Gastroesophageal sphincter (tissue), 3 donors: ENCODE results near the gene B3GNT8.

Experiments
- CTCF ChIP-seq, 4 experiments: fragments of 200-600 bp in 2 of 4; fragments of 450-650 bp in 2 of 4; sonication (generic) in 1 of 4; IDR thresholded peaks; one replicate each; pipeline ENCODE4 v1.5.1; 2017 to 2019; ENCODE audit warnings: antibody characterized with exemption in 4 of 4, mild to moderate bottlenecking in 2 of 4, moderate library complexity in 2 of 4
- EP300 ChIP-seq: sonication (generic); formaldehyde crosslinking; IDR thresholded peaks from one replicate; pipeline ENCODE4 v1.6.1; 2017; ENCODE audit warnings: antibody characterized with exemption, mild to moderate bottlenecking
- POLR2A ChIP-seq, 2 donors: fragments of 450-650 bp; IDR thresholded peaks; one replicate each; pipeline ENCODE4 v1.6.1; 2017; ENCODE audit warnings: antibody characterized with exemption in 2 of 2, mild to moderate bottlenecking in 2 of 2, moderate library complexity in 1 of 2
- POLR2AphosphoS5 ChIP-seq: sonication (generic); formaldehyde crosslinking; IDR thresholded peaks from one replicate; pipeline ENCODE4 v1.6.1; 2017; ENCODE audit warnings: antibody characterized with exemption

- TF ChIP-seq CTCF (IDR thresholded peaks at IDR 0.05) (no peak), POLR2AphosphoS5 (no peak), EP300 (no peak), POLR2A (IDR thresholded peaks at IDR 0.05) (no peak)
Observed at GRCh38 chr19:41441321-41441945, 14.3 kb upstream of the B3GNT8 start.
